Dendritic cell treated with granulocyte-macrophage colony-stimulating factor and Interleukin-4, amounts not matched to agents 40 ng/mL and 50 ng/mL, for 4 days (primary cell): Measurements from ENCODE around the gene CA10.

Experiments
- H3K27ac Mint-ChIP-seq: one replicate; pipeline ENCODE4 v1.8.0; 2022; ENCODE audit warnings: mild to moderate bottlenecking, mixed read lengths
- H3K27me3 Mint-ChIP-seq: one replicate; pipeline ENCODE4 v1.8.0; 2022; ENCODE audit warnings: mild to moderate bottlenecking, mixed read lengths
- H3K36me3 Mint-ChIP-seq: one replicate; pipeline ENCODE4 v1.8.0; 2022; ENCODE audit warnings: low read depth, mixed read lengths
- H3K4me1 Mint-ChIP-seq: one replicate; pipeline ENCODE4 v1.8.0; 2022; ENCODE audit warnings: low read depth, mixed read lengths
- H3K4me3 Mint-ChIP-seq: one replicate; pipeline ENCODE4 v1.8.0; 2022; ENCODE audit warnings: mild to moderate bottlenecking, moderate library complexity, mixed read lengths
- H3K9me3 Mint-ChIP-seq: one replicate; pipeline ENCODE4 v1.8.0; 2022; ENCODE audit warnings: mixed read lengths
- intact Hi-C: fragments of 100-400 bp; cut with micrococcal nuclease; formaldehyde crosslinking; loops from one replicate; pipeline ENCODE4 v1.15.0; 2022

CA10 gene

DNA sequence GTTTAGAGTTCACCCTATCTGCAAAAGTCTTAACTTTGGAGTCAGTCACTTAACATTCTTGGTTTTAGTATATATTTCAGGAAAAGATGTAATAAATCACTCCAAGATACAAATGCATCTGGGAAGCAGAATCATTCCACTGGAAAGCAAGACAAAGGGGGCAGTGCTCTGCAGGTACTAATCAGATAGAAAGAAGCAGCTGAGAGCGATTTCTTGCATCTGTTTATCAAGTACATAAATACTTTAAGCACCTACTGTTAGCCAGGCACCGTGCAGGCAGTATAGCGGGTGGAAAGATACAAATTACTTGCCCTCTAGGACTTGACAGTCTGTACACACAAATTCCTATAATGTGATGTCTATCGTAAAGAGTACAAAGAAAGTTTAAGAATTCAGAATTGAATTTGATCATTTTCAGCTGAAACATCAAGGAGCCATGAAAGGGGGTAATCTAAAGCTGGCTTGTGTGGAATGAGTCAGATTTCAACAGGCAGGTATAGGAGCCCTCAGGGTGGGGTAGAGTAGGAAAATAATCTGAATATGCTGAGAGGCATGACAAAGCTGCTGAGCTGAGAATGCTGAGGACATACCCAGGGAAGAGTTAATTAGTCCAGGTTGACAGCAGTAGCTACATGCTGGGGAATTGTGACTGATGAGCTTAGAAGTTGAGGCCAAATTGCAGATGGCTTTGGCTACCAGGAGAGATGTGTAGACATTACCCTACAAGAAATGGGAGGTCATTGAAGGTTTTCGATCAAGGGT lies 110.2 kb downstream of the CA10 start:
- intact Hi-C loops: no loop called here
- Mint-ChIP-seq H3K9me3 (peaks cover 23% of the 10 kb centered on the region), H3K4me3 (no peak overlapping the region), H3K36me3 (no peaks in the 10 kb centered on the region), H3K27ac (no peak overlapping the region), H3K27me3 (no peaks in the 10 kb centered on the region), H3K4me1 (no peaks in the 10 kb centered on the region)

GRCh38 chr17:52047086-52047485 lies 111.4 kb downstream of the CA10 start:
- Mint-ChIP-seq H3K27ac (no peak overlapping the region), H3K9me3 (peaks cover 14% of the 10 kb centered on the region), H3K4me1 (no peaks in the 10 kb centered on the region), H3K4me3 (no peak overlapping the region), H3K27me3 (no peaks in the 10 kb centered on the region), H3K36me3 (no peaks in the 10 kb centered on the region)
- intact Hi-C loops: no loop called here

- H3K27ac Mint-ChIP-seq: no peak overlapping the region
- no peaks in the 10 kb centered on the region for H3K27me3 Mint-ChIP-seq
- no peaks in the 10 kb centered on the region for H3K4me1 Mint-ChIP-seq
- H3K36me3 Mint-ChIP-seq: no peaks in the 10 kb centered on the region
- H3K4me3 Mint-ChIP-seq: no peak overlapping the region
- no peaks in the 10 kb centered on the region for H3K9me3 Mint-ChIP-seq
- intact Hi-C loops: no loop called here
Measured at GRCh38 chr17:52041123-52041617, 117.3 kb downstream of the CA10 start.

GRCh38 chr17:52036416-52036815 lies 122.1 kb downstream of the CA10 start:
- intact Hi-C loops: no loop called here
- Mint-ChIP-seq H3K4me1 (no peaks in the 10 kb centered on the region), H3K27ac (no peak overlapping the region), H3K4me3 (no peak overlapping the region), H3K27me3 (no peaks in the 10 kb centered on the region), H3K36me3 (no peaks in the 10 kb centered on the region), H3K9me3 (no peaks in the 10 kb centered on the region)

- H3K36me3 Mint-ChIP-seq: no peaks in the 10 kb centered on the region
- H3K27me3 Mint-ChIP-seq: no peaks in the 10 kb centered on the region
- intact Hi-C loops: no loop called here
- H3K4me1 Mint-ChIP-seq: no peaks in the 10 kb centered on the region
- H3K9me3 Mint-ChIP-seq: no peaks in the 10 kb centered on the region
- H3K27ac Mint-ChIP-seq: no peak overlapping the region
- no peak overlapping the region for H3K4me3 Mint-ChIP-seq
Measured at GRCh38 chr17:52035336-52035915, 123.1 kb downstream of the CA10 start.

DNA sequence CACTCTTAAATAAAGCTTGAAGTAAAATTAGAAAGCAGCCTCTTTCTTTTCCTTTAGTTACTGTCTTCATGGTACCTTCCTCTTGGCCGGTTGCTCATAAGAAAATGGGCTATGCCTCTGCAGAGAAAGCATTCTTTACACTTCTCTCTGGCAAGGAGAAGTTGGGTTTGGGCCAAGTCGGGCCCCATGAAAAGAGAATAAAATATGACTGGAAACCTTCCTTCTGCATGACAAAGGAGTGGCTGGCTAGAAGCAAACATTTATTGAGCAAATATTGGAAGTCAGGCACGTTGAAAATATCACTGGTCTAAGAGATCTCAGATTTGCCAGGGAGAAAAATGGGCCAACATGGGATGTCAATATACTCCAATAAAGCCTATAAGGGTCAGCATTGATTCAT lies 126.1 kb downstream of the CA10 start:
- intact Hi-C loops: no loop called here
- H3K27me3 Mint-ChIP-seq: no peaks in the 10 kb centered on the region
- H3K27ac Mint-ChIP-seq: no peak overlapping the region
- no peaks in the 10 kb centered on the region for H3K36me3 Mint-ChIP-seq
- no peak overlapping the region for H3K4me3 Mint-ChIP-seq
- H3K9me3 Mint-ChIP-seq: no peaks in the 10 kb centered on the region
- no peaks in the 10 kb centered on the region for H3K4me1 Mint-ChIP-seq

DNA sequence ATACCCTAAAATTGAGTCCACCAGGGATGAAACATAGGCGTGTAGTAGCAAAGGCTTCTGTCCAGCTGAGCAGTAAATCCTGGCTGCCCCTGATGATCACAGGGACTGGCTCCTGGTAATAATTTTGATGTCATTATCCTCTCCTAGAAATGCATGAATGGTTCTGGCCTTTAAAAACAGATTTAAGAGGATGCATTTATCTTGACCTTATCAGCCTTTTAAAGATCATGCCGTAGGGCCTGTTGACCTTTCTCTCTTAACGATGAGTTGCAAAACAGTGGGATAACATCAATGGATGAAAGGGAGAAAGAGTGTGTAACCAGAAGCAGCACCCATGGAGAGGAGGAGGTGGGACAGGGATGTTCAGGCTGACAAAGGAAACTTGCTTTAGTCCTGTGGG lies 128.5 kb downstream of the CA10 start:
- Mint-ChIP-seq H3K4me3 (no peak overlapping the region), H3K27ac (no peak overlapping the region), H3K36me3 (no peaks in the 10 kb centered on the region), H3K9me3 (no peaks in the 10 kb centered on the region), H3K27me3 (no peaks in the 10 kb centered on the region), H3K4me1 (no peaks in the 10 kb centered on the region)
- intact Hi-C loops: no loop called here

DNA sequence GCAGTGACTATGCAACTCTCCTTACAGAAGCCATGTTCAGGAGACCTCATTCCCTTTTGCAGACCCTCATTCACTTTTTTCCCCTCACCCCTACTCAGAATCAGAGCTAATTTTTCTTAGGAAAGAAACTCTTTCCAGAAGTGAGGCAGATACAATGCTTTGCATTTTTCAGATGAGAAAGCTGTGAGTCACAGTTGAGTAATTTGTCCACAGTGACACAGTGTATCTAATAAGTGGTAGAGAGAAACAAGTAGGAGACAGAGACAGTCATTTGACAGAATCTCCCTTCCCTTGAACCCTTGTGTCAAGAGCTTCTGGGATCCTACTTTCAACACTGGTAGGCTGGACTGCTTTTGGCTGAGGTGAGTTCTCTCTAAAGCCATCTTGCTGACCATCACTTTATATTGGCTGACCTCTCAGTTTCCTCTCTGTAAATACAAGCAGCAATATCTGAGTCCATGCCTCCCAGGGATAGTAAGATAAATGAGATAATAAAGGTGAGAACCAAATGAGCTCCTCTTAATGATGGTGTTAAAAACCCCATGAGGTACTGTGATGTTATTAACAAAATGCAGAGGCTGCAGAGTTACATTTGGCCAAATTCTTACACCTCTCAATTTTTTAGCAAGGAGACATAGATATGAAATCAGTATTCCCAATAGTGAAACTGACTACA lies 130.8 kb downstream of the CA10 start:
- Mint-ChIP-seq H3K36me3 (no peaks in the 10 kb centered on the region), H3K4me1 (no peaks in the 10 kb centered on the region), H3K9me3 (no peaks in the 10 kb centered on the region), H3K27me3 (no peaks in the 10 kb centered on the region), H3K4me3 (no peak overlapping the region), H3K27ac (no peak overlapping the region)
- intact Hi-C loops: no loop called here

- H3K27me3 Mint-ChIP-seq: no peaks in the 10 kb centered on the region
- no peak overlapping the region for H3K4me3 Mint-ChIP-seq
- intact Hi-C loops: no loop called here
- no peaks in the 10 kb centered on the region for H3K36me3 Mint-ChIP-seq
- no peaks in the 10 kb centered on the region for H3K9me3 Mint-ChIP-seq
- no peak overlapping the region for H3K27ac Mint-ChIP-seq
- no peaks in the 10 kb centered on the region for H3K4me1 Mint-ChIP-seq
Measured at GRCh38 chr17:52027081-52027480, 131.4 kb downstream of the CA10 start.

DNA sequence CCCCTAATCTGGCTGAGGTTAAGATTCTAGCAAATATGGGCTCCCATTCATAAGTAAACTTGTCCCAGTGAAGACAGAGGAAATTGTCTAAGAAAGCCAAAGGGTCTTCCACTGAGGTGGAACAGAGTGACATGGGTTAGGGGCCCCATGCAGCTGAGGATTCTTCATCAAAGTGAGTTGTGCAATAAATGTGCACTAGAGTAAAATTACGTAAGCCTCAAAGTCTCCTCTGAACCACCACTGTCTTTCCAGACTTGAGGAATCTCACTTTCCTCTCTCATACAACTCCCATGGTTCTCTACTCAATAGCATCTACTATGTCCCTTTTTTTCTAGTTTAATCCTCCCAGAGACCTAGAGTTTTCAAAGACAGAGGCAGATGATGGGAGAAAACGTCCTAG lies 132.4 kb downstream of the CA10 start:
- Mint-ChIP-seq H3K36me3 (no peaks in the 10 kb centered on the region), H3K4me3 (no peak overlapping the region), H3K27ac (no peak overlapping the region), H3K9me3 (no peaks in the 10 kb centered on the region), H3K27me3 (no peaks in the 10 kb centered on the region), H3K4me1 (no peaks in the 10 kb centered on the region)
- intact Hi-C loops: no loop called here

GRCh38 chr17:52025236-52025635 lies 133.3 kb downstream of the CA10 start:
- Mint-ChIP-seq H3K9me3 (no peaks in the 10 kb centered on the region), H3K27ac (no peak overlapping the region), H3K27me3 (no peaks in the 10 kb centered on the region), H3K36me3 (no peaks in the 10 kb centered on the region), H3K4me1 (no peaks in the 10 kb centered on the region), H3K4me3 (no peak overlapping the region)
- intact Hi-C loops: no loop called here

DNA sequence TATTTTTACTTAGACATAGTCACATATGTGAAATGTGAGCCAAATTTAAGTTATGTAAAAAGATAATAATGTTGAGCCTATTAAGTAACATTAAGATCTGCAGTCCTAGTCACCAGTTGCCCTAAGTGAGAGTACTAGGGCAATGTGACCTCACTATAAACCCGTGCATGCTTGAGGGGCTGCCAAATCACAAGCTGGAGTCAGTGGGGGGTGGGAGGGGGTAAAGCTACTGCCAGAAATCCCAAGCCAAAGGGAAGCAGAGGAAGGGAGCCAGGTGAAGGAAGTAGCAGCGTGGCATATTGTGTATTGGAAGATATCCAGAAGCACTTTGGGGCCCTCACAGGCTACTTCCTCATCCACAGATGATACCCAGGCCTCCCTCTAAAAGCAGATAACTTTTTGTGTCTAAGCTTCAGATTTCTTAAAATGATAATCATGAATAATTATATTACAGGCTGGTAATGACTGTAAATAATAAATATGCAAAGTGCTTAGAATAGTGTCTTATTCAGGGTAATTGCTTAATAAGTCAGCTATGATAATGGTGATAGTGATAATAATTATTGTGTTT lies 134.1 kb downstream of the CA10 start:
- H3K27ac Mint-ChIP-seq: no peak overlapping the region
- intact Hi-C loops: no loop called here
- H3K9me3 Mint-ChIP-seq: no peaks in the 10 kb centered on the region
- no peaks in the 10 kb centered on the region for H3K4me1 Mint-ChIP-seq
- H3K27me3 Mint-ChIP-seq: no peaks in the 10 kb centered on the region
- no peaks in the 10 kb centered on the region for H3K36me3 Mint-ChIP-seq
- H3K4me3 Mint-ChIP-seq: no peak overlapping the region

- intact Hi-C loops: no loop called here
- H3K4me1 Mint-ChIP-seq: no peaks in the 10 kb centered on the region
- H3K9me3 Mint-ChIP-seq: no peaks in the 10 kb centered on the region
- no peaks in the 10 kb centered on the region for H3K36me3 Mint-ChIP-seq
- no peak overlapping the region for H3K27ac Mint-ChIP-seq
- H3K4me3 Mint-ChIP-seq: no peak overlapping the region
- no peaks in the 10 kb centered on the region for H3K27me3 Mint-ChIP-seq
Measured at GRCh38 chr17:52011064-52011463, 147.4 kb downstream of the CA10 start.

DNA sequence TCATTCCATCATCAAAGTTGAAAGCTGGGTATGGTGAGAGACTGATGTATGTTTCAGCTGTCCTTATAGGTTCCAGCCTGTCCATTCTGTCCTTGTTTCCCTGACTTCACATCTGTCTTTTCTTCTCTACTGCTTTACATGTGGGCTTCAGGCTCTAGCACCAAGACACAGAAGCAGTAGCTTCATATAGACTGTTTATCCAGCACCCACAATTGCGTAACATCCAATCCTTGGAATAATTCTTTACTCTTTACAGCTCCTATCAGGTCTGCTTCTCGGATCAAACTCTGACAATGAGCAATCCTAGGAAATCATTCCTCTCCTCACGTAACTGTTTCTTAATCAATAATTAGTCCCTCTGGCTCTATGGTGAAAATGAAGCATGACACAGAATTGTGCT lies 158.9 kb downstream of the CA10 start:
- no peaks in the 10 kb centered on the region for H3K27me3 Mint-ChIP-seq
- no peaks in the 10 kb centered on the region for H3K36me3 Mint-ChIP-seq
- intact Hi-C loops: no loop called here
- no peak overlapping the region for H3K27ac Mint-ChIP-seq
- no peaks in the 10 kb centered on the region for H3K4me1 Mint-ChIP-seq
- H3K9me3 Mint-ChIP-seq: no peaks in the 10 kb centered on the region
- no peak overlapping the region for H3K4me3 Mint-ChIP-seq
